GM18505 (cell line): ENCODE data around the gene ZC3H12C.
"Not testable (repeated sequence)": the region's sequence is repeated elsewhere in the genome, so short reads cannot be mapped to it uniquely, and the experiment has no call there.

ENCODE experiments used
- ATAC-seq: cut with Tn5 transposase; IDR thresholded peaks from one replicate; pipeline ENCODE4 v1.9.1; 2021; ENCODE audit not compliant: unreplicated experiment
- POLR2A ChIP-seq: IDR thresholded peaks from 4 replicates; pipeline ENCODE4 v1.6.1; 2011; ENCODE audit warnings: borderline replicate concordance; ENCODE audit not compliant: insufficient read depth, insufficient read length; ENCODE audit errors: extremely low read depth

ZC3H12C gene

DNA sequence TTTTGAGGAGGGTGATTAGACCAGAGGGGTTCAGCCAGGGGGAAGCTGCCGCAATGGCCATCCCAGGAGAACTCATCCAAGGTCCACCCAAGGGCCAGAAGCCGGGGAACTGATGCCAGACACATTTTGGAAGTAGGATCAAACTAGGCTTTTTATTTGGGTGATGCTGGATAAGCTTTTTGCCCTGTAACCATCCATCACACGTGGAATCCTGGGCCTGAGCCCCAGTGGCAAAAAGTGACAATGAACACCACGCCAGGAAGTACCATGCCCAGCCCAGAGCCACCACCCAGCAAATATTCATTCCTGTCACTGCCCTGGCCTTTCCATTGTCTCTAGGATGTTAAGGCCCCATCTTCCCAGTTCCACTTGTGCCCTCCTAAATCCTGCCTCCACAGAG, 85.9 kb downstream of the ZC3H12C start:
- ATAC-seq, result no peak
- TF ChIP-seq POLR2A, result no peak

DNA sequence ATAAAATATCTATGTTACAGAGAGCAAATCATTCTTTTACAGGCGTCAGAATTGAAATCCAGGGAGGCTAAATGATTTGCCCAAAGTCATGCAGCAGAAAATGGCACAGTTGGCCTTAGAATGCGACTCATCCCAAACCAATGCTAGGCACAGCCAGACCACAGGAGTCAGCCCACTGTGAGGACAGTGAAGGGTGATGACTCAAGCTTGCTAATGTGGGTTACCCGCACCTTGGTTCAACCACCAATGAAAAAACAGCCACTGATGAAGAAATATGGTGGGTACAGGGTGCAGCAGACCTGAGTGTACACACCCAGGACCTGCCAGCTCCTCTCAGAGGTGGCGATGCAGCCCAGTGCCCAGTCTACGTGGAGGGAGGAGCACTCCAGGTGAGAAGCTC, 89.7 kb downstream of the ZC3H12C start:
- no peak for TF ChIP-seq POLR2A
- no peak for ATAC-seq

- TF ChIP-seq POLR2A, result no peak
- no peak for ATAC-seq
Measured at GRCh38 chr11:110184456-110184855, 91.3 kb downstream of the ZC3H12C start.

DNA sequence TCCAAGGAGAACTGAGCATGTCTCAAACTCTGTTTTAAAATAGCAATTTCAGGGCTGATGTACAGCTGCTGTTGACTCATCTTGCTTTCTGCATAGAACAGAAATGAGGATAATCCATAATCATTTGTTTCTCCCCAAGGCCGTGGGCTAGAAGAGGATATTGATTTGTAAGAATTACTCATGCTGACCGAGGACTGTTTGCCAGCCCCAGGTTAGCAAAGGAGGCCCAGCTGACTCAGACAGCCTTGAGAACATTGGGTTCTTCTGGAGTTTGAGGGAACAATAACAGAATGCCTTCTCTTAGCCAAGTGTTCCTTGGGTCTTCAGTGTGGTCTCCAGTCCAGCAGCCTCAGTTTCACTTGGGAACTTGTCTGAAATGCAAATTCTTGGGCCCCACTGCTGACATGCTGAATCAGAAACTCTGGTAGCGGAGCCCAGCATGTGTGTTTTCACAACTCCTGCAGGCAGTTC, 92.0 kb downstream of the ZC3H12C start:
- ATAC-seq, result no peak

DNA sequence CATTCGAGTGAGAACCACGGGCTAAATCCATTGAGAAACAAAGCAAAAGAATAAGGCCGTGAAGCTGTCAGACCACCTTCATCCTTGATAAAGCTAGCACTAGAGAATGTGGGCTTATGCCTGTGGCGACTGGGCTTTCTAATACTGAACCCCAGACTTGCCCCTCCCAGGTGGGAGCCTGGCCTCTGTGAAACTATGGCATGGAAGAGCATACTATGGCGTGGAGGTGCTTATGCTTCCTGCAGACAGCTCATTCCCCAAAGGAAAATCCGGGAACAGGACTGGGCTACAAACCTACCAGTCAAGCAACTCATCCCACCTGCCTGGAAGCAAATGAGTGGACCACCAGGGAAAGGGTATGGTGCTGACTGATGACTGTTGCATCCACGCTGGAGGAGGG, 92.4 kb downstream of the ZC3H12C start:
- TF ChIP-seq POLR2A, result no peak
- no peak for ATAC-seq

More for the DNA sequence above, 92.0 kb downstream of the ZC3H12C start:
- TF ChIP-seq POLR2A, result no peak

DNA sequence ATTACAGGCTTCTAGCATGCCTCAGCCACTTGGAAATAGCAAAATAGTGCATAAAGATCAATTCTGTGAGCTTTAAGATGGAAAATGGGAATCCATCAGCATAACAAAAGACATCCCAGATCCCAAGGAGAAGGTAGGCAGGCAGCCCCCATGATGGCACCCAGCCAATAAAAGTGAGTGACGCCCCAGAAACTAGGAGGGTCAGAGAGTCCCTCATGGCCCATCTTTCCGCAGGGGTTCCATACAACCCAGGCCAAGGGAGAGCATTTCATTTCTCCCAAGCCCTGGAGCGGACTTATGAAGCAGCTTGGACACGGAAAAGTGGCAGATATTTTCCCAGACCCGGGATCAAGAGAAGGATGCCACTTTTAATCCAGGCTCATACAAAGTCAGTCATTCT, 93.3 kb downstream of the ZC3H12C start:
- ATAC-seq, result no peak

DNA sequence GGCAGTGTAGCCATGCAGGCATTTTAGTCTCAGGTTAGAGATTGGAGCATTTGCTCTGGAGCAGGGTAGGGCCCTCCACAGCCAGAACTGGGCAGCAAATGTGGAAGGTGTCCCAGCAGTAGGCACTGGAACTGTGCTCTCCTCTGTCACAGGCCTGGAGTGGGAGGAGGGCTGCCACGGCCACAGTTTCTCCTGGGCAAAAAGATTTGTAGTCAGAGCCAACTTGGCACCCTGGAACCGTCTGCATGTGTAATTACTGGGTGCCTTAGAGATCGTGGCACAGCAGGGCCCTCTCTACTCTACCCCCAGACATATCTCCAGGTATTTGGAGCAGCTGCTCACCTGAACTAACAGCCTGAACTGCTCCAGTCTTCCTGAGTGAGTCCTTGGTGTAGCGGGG, 93.7 kb downstream of the ZC3H12C start:
- TF ChIP-seq POLR2A, result no peak
- ATAC-seq, result no peak

More for the DNA sequence above, 93.3 kb downstream of the ZC3H12C start:
- no peak for TF ChIP-seq POLR2A

- ATAC-seq, result no peak
- no peak for TF ChIP-seq POLR2A
Measured at GRCh38 chr11:110187731-110188130, 94.5 kb downstream of the ZC3H12C start.

DNA sequence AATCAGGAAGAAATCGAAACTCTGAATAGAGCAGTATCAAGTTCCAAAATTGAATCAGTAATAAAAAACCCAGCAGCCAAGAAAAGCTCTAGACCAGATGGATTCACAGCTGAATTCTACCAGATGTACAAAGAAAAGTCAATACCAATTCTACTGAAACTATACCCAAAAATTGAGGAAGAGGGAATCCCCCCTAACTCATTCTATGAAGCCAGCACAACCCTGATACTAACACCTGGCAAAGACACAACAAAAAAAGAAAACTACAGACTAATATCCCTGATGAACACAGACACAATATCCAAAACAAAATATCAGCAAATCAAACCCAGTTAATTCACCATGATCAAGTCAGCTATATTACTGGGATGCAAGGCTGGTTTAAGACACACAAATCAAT, 97.7 kb downstream of the ZC3H12C start:
- TF ChIP-seq POLR2A, result no peak
- no peak for ATAC-seq

GRCh38 chr11:110192604-110193282, 99.6 kb downstream of the ZC3H12C start:
- ATAC-seq, result peak; percentile 76

- ATAC-seq, result not testable (repeated sequence)
Measured at GRCh38 chr11:110194211-110194766, 101.1 kb downstream of the ZC3H12C start.

GRCh38 chr11:110196241-110196754, 103.1 kb downstream of the ZC3H12C start:
- no peak for ATAC-seq
- TF ChIP-seq POLR2A, result no peak

GRCh38 chr11:110196884-110197420, 103.8 kb downstream of the ZC3H12C start:
- no peak for TF ChIP-seq POLR2A
- no peak for ATAC-seq

- no peak for ATAC-seq
- no peak for TF ChIP-seq POLR2A
Measured at GRCh38 chr11:110198031-110198729, 105.0 kb downstream of the ZC3H12C start.

- TF ChIP-seq POLR2A, result no peak
- no peak for ATAC-seq
Measured at GRCh38 chr11:110199184-110199981, 106.2 kb downstream of the ZC3H12C start.
